ENCODE measurements around the gene ADAMTS9. TPM values are rescaled to one million over a fixed set of nuclear protein-coding genes. Genes with fewer than 3 reads are reported as not detected.

Gene ADAMTS9
- total and polyA plus RNA-seq, 3 donors from 2014 or later, result 5.1 to 8.1 (median 5.9) TPM

DNA sequence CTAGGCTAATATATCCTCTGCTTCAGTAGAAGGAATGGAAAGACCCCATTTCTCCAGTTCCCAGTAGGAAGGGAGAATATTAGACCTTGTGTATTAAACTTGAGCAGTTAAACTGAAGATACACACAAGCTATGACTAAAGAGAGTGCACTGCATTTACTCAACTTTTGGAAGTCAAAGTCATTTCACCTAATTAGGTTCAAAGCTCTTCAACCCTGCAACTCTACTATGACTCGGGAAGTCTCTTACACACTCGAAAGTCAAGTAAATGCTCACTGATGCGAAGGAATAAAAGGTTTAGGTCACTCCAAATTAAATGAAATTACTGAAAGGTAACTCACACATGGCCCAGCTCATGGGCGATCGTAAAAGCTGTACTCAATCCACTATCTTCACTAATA, 33.8 kb downstream of the ADAMTS9 start:
- no peak for DNase-seq
- Histone ChIP-seq H3K4me1 (no peaks in the 10 kb centered on the region), H3K36me3 (ENCODE audit: low read depth, missing control alignments) (no peaks in the 10 kb centered on the region), H3K27ac (no peak overlapping the region), H3K27me3 (no peaks in the 10 kb centered on the region), H3K4me3 (no peak overlapping the region), H3K9me3 (no peaks in the 10 kb centered on the region)
- intact Hi-C loops (cut with DNase I; ENCODE audit: low total_unique reads), result no loop called here
- TF ChIP-seq, protein P1, sequence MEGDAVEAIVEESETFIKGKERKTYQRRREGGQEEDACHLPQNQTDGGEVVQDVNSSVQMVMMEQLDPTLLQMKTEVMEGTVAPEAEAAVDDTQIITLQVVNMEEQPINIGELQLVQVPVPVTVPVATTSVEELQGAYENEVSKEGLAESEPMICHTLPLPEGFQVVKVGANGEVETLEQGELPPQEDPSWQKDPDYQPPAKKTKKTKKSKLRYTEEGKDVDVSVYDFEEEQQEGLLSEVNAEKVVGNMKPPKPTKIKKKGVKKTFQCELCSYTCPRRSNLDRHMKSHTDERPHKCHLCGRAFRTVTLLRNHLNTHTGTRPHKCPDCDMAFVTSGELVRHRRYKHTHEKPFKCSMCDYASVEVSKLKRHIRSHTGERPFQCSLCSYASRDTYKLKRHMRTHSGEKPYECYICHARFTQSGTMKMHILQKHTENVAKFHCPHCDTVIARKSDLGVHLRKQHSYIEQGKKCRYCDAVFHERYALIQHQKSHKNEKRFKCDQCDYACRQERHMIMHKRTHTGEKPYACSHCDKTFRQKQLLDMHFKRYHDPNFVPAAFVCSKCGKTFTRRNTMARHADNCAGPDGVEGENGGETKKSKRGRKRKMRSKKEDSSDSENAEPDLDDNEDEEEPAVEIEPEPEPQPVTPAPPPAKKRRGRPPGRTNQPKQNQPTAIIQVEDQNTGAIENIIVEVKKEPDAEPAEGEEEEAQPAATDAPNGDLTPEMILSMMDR (IDR thresholded peaks at IDR 0.05), result no peak
- no peak for TF ChIP-seq POLR2A (IDR thresholded peaks at IDR 0.05)
- 96 to 97% methylated on average over 5 of the region's 5 CpGs for WGBS, 2 donors

DNA sequence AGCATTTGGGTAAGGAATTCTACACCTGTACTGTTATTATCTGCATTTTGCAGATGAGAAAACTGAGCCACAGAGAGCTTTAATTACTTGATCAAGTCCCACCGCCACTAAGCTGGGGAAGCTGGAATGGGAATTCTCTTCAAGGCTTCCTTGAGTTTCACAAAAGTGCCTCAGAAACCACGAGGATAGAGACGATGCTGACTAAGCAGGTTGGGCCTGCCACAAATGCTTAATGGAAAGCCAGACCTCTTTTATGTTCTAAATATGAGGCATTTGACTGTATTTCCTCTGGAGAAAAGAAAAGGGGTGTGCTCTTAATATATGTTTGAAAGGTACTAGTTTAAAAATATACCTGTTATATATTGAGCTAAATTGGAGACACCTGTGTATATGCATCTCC, 34.7 kb downstream of the ADAMTS9 start:
- Histone ChIP-seq H3K9me3 (no peaks in the 10 kb centered on the region), H3K27me3 (no peaks in the 10 kb centered on the region), H3K4me1 (no peaks in the 10 kb centered on the region), H3K4me3 (no peak overlapping the region), H3K36me3 (ENCODE audit: low read depth, missing control alignments) (no peaks in the 10 kb centered on the region), H3K27ac (no peak overlapping the region)
- 87 to 90% methylated on average over 3 of the region's 3 CpGs for WGBS, 2 donors
- DNase-seq, result no peak
- intact Hi-C loops (cut with DNase I; ENCODE audit: low total_unique reads), result no loop called here
- TF ChIP-seq, protein P1 (IDR thresholded peaks at IDR 0.05), result no peak
- no peak for TF ChIP-seq POLR2A (IDR thresholded peaks at IDR 0.05)

DNA sequence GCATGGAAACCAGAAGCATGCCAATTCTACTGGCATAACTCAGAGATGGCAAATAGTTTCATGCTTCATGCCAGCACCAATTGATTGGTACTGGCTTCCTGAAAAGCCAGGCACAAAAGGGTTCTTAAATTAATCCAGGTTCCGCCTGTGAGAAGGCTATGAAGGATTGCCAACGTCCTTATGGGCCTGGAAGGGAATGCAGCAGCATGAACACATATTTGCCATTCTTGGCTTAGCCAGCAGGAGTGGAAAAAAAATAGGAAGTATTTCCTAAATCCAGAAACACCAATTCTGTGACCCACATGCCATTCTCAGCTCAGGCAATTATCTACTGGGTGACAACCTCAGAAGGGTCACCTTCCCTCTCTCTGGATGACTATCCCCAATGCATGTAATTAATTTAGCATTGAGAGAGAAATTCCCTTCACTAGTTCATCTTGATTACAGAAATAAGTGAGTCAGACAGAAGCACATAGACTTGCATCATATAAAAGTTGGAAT, 36.0 kb downstream of the ADAMTS9 start:
- Histone ChIP-seq H3K36me3 (ENCODE audit: low read depth, missing control alignments) (no peaks in the 10 kb centered on the region), H3K9me3 (no peaks in the 10 kb centered on the region), H3K4me3 (no peak overlapping the region), H3K27me3 (no peaks in the 10 kb centered on the region), H3K4me1 (no peaks in the 10 kb centered on the region), H3K27ac (no peak overlapping the region)
- intact Hi-C loops (cut with DNase I; ENCODE audit: low total_unique reads), result no loop called here
- TF ChIP-seq, protein P1 (IDR thresholded peaks at IDR 0.05), result no peak
- no peak for TF ChIP-seq POLR2A (IDR thresholded peaks at IDR 0.05)
- DNase-seq, result no peak
- 52 to 62% methylated on average over 2 of the region's 2 CpGs for WGBS, 2 donors

DNA sequence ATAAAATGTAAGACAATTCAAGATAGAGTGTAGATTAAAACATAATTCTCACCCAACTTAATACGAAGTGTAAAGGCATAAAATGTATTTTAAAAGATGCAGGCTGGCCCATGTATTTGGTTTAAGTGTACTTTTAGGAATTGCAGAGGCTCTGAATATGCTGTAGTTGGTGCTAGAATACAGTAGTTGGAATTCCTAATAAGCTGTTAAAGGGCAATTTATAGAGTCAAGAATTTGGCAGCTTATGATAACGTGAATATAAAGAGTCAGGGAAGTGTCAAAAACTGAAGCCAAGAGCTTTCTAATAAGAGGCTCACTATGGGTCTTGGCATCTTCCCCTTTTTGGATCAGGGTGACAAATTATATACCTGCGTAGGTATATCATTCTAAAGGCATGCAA, 36.5 kb downstream of the ADAMTS9 start:
- Histone ChIP-seq H3K4me3 (no peak overlapping the region), H3K27me3 (no peaks in the 10 kb centered on the region), H3K27ac (no peak overlapping the region), H3K36me3 (ENCODE audit: low read depth, missing control alignments) (no peaks in the 10 kb centered on the region), H3K4me1 (no peaks in the 10 kb centered on the region), H3K9me3 (no peaks in the 10 kb centered on the region)
- intact Hi-C loops (cut with DNase I; ENCODE audit: low total_unique reads), result no loop called here
- no peak for TF ChIP-seq POLR2A (IDR thresholded peaks at IDR 0.05)
- TF ChIP-seq, protein P1 (IDR thresholded peaks at IDR 0.05), result no peak
- WGBS, 2 donors, result 78 to 86% methylated on average over 3 of the region's 3 CpGs
- no peak for DNase-seq

DNA sequence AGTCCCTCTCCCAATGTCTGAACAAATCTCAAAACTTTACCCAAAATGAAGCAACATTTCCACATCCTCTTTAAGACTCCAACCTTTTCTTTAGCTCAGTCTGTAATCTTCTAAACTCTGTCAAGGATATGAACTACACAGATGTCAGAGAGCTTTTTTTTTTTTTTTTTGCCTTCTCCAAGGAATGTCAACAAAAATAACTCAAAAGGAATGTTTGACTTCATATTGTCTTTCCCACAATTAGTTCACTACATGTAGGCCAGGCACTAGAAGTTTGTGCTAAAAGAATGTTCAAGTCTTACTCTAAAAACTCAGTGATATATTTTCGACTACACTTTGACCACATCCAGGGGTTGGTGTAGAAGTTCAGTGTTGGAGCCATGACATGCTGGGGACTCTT, 37.1 kb downstream of the ADAMTS9 start:
- intact Hi-C loops (cut with DNase I; ENCODE audit: low total_unique reads), result no loop called here

More for the DNA sequence above, 37.1 kb downstream of the ADAMTS9 start:
- no peak for DNase-seq
- Histone ChIP-seq H3K36me3 (ENCODE audit: low read depth, missing control alignments) (no peaks in the 10 kb centered on the region), H3K4me3 (no peak overlapping the region), H3K9me3 (no peaks in the 10 kb centered on the region), H3K4me1 (no peaks in the 10 kb centered on the region), H3K27me3 (no peaks in the 10 kb centered on the region), H3K27ac (peak overlapping the region in 1 of 2 donors; percentile 2)
- 60 to 79% methylated on average over 1 of the region's 1 CpG for WGBS, 2 donors
- TF ChIP-seq, protein P1 (IDR thresholded peaks at IDR 0.05), result no peak
- TF ChIP-seq POLR2A (IDR thresholded peaks at IDR 0.05), result no peak

All from testis (tissue), 3 donors.